Measurements from ENCODE around the gene PNKD.

PNKD gene

GRCh38 chr2:218393750-218394290 lies 123.5 kb downstream of the PNKD start:
- Mint-ChIP-seq H3K4me3 (peak overlapping the region in 2 of 3 experiments; percentile 19 to 34), H3K27ac (peak overlapping the region in 2 of 3 experiments; percentile 33 to 44), H3K4me1 (peaks cover 23% of the 10 kb centered on the region), H3K36me3 (ENCODE audit: low read depth) (no peaks in the 10 kb centered on the region), H3K9me3 (no peaks in the 10 kb centered on the region), H3K27me3 (ENCODE audit: low read depth) (peaks cover 22% of the 10 kb centered on the region)
- TF ChIP-seq CTCF (IDR thresholded peaks at IDR 0.05; ENCODE audit: unreplicated experiment in 3 of 3): no peak

GRCh38 chr2:218394298-218395089 lies 124.2 kb downstream of the PNKD start:
- H3K9me3 Mint-ChIP-seq: no peaks in the 10 kb centered on the region

GRCh38 chr2:218395090-218395444 lies 124.7 kb downstream of the PNKD start:
- Mint-ChIP-seq H3K4me3 (peak overlapping the region; percentile 17 to 61 (median 34)), H3K9me3 (no peaks in the 10 kb centered on the region), H3K36me3 (ENCODE audit: low read depth) (no peaks in the 10 kb centered on the region), H3K4me1 (peaks cover 23% of the 10 kb centered on the region), H3K27ac (no peak overlapping the region), H3K27me3 (ENCODE audit: low read depth) (peaks cover 22% of the 10 kb centered on the region)
- no peak for TF ChIP-seq CTCF (IDR thresholded peaks at IDR 0.05; ENCODE audit: unreplicated experiment in 3 of 3)

More at GRCh38 chr2:218394298-218395089, 124.2 kb downstream of the PNKD start:
- H3K4me1 Mint-ChIP-seq: peaks cover 23% of the 10 kb centered on the region
- no peaks in the 10 kb centered on the region for H3K36me3 Mint-ChIP-seq (ENCODE audit: low read depth)
- H3K4me3 Mint-ChIP-seq: peak overlapping the region; percentile 27 to 61 (median 34)
- TF ChIP-seq CTCF (IDR thresholded peaks at IDR 0.05; ENCODE audit: unreplicated experiment in 3 of 3): no peak
- peak overlapping the region in 2 of 3 experiments; percentile 33 to 44 for H3K27ac Mint-ChIP-seq
- H3K27me3 Mint-ChIP-seq (ENCODE audit: low read depth): peaks cover 22% of the 10 kb centered on the region

- peaks cover 23% of the 10 kb centered on the region for H3K4me1 Mint-ChIP-seq
- peak overlapping the region; percentile 94 to 100 (median 100) for H3K27ac Mint-ChIP-seq
- H3K9me3 Mint-ChIP-seq: no peaks in the 10 kb centered on the region
- H3K27me3 Mint-ChIP-seq (ENCODE audit: low read depth): peaks cover 22% of the 10 kb centered on the region
- peak overlapping the region; percentile 96 to 98 (median 96) for H3K4me3 Mint-ChIP-seq
- H3K36me3 Mint-ChIP-seq (ENCODE audit: low read depth): no peaks in the 10 kb centered on the region
- TF ChIP-seq CTCF (IDR thresholded peaks at IDR 0.05; ENCODE audit: unreplicated experiment in 3 of 3): no peak
Measured at GRCh38 chr2:218395456-218395825, 125.1 kb downstream of the PNKD start.

GRCh38 chr2:218395826-218396687 lies 125.7 kb downstream of the PNKD start:
- TF ChIP-seq CTCF (IDR thresholded peaks at IDR 0.05; ENCODE audit: unreplicated experiment in 3 of 3): peak; percentile 92 to 99 (median 94)
- Mint-ChIP-seq H3K4me3 (peak overlapping the region; percentile 96 to 98 (median 96)), H3K4me1 (peaks cover 23% of the 10 kb centered on the region), H3K36me3 (ENCODE audit: low read depth) (no peaks in the 10 kb centered on the region), H3K27ac (peak overlapping the region; percentile 100), H3K27me3 (ENCODE audit: low read depth) (peaks cover 22% of the 10 kb centered on the region), H3K9me3 (no peaks in the 10 kb centered on the region)

All from nephron (organoid).